ENCODE measurements around the gene SNAI1.
A peak's percentile ranks its signal among the peaks of the same experiment; 100 is the strongest.
"Not testable (repeated sequence)": the region's sequence is repeated elsewhere in the genome, so short reads cannot be mapped to it uniquely, and the experiment has no call there.

SNAI1 gene

DNA sequence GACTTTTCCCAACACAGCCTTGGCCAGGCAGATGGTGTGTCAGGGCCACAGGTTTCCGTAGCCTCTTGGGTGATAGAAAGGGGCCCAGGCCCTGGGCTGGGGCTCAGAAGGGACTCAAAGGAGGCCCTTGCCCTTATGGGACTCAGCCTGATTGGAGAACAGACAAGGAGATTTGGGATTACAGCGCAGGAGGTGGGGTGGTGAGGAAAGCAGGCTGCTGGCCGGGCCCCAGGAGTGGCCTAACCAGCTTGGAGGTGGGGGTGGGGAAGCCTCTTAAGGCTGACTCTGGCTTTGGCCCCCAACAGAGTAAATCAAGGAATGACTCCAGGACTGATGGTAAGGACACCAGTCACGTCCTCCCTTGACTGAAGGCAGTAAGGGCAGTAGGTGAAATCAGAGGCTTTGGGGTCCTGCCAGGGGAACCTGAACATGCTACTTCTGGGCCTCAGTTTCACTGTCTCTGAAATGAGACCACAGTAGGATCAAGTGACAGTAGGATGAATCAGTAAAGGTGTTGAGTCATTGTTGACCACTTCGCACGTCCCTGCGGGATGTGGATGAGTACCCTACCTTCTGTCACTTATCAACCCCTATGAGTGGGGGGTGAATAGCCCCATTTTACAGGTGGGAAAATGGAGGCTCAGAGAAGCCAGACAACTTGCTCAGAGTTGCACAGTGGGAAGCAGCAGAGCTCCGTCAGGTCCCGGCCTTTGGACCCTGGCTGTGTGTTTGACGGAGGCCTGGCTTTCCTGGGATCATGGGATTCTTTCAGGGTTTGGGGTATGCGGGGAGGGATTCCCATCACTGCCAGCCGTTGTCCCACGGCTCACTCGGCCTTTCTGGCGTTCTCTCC is 4.5 kb downstream of the SNAI1 start:
- DNase-seq, result no peak

- DNase-seq, result no peak
Measured at GRCh38 chr20:49987868-49988690, 5.3 kb downstream of the SNAI1 start.

GRCh38 chr20:49989234-49990065 is 6.7 kb downstream of the SNAI1 start:
- no peak for DNase-seq

DNA sequence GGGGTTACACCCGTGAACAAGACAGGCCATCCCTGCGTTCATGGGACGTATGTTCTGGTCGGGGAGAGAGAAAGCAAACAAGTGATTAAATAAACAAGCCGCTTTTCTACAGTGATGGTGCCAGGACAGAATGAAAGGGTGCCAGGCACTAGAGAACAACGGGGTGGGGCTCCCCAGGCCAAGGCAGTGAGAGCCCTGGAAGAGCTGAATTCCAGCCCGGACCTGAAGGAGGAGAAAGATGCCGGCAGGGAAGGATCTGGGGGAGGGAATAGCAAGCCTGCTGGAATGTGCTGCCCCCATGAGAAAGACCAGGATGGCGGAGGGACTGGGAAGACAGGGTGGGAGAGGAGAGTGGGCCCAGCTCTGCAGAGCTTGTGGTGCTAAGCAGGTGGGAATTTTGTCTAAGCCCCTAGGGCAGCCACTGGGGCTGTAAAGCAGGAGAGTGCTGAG is 7.5 kb downstream of the SNAI1 start:
- no peak for DNase-seq

DNA sequence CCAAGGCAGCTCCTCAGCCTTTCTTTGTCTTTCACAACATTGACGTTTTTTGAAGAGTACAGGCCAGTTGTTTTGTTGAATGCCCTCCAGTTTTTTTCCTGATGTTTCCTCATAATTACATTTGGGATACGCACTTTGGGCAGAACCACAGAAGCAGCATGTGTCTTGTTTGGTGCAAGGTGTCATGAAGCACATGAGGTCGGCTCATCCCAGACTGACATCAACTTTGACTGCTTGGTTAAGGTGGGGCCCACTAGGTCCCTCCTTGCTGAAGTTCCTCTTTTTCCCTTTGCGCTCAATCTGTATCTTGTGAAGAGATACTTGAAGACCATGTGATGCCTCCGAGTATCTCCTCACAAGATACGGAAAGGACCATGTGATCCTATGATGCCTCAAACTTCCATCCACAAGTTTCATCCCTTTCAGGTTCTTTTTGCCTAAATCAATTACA is 10.5 kb downstream of the SNAI1 start:
- DNase-seq, result no peak

- no peak for DNase-seq
Measured at GRCh38 chr20:49995586-49995985, 12.8 kb downstream of the SNAI1 start.

- DNase-seq, result not testable (repeated sequence)
Measured at GRCh38 chr20:49998478-49999188, 15.9 kb downstream of the SNAI1 start.

- DNase-seq, result no peak
Measured at GRCh38 chr20:49999329-49999728, 16.5 kb downstream of the SNAI1 start.

- DNase-seq, result not testable (repeated sequence)
Measured at GRCh38 chr20:50000548-50001222, 17.9 kb downstream of the SNAI1 start.

DNA sequence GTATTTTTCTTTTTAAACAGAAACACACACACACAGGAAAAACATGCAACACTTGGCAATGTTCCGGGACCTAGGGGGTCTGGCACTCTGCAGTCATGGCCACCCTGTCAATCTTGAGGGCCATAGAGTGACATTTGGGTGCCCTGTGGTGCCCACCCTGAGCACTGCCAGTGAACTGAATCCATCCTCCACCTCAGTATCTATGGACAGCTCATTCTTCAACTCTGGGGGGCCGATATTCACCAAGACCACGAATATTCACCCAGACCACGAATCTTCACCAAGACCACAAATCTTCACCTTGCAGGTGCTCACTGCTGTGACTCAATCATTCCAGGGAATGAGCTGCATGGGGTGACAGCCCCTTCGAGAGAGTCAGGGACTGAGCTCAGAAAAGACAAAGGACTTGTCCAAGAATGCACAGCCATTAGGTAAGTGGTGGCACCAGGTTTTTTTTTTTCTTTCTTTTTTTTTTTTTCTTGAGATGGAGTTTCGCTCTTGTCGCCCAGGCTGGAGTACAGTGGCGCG is 19.1 kb downstream of the SNAI1 start:
- DNase-seq, result no peak

- no peak for DNase-seq
Measured at GRCh38 chr20:50003253-50003656, 20.5 kb downstream of the SNAI1 start.

- no peak for DNase-seq
Measured at GRCh38 chr20:50004229-50004628, 21.4 kb downstream of the SNAI1 start.

DNA sequence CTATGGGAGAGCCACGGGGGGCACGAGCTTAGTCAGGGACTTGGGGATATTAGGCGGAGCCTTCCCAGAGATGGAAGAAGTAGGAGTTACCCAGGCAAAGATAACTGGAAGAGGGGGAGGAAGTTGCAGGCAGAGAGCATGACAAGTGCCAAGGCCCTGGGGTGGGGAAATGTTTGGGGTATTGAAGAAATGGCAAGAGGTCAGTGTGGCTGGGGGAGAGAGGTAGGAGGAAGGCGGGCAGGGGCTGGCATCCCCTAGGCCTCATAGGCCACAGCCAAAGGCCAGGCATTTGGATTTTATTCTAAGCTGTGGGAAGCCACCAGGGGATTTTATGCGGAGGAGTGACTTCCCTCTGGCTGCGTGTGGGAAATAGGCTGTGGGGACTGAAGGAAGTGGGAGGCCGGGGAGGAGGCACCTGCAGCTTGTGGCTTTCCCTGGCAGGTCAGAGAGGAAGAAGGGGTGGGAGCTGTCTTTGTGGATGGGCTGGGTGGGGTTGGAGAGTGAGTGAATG is 22.7 kb downstream of the SNAI1 start:
- DNase-seq, result no peak

GRCh38 chr20:50007369-50007768 is 24.6 kb downstream of the SNAI1 start:
- DNase-seq, result no peak

GRCh38 chr20:50008007-50008406 is 25.2 kb downstream of the SNAI1 start:
- DNase-seq, result no peak

GRCh38 chr20:50009521-50010454 is 27.0 kb downstream of the SNAI1 start:
- DNase-seq, result no peak

DNA sequence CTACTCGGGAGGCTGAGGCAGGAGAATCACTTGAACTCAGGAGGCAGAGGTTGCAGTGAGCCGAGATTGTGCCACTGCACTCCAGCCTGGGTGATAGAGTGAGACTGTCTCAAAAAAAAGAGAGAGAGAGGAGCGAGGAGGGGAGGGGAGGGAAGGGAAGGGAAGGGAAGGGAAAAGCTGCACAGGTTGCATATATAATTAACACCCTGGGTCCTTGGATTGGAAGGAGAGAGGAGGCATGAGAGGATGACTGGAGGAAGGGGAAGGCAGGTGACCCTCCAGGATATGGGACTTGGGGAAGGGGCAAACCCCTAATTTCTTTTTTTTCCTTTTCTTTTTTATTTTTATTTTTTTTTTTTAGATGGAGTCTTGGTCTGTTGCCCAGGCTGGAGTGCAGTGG is 28.8 kb downstream of the SNAI1 start:
- DNase-seq, result not testable (repeated sequence)

- DNase-seq, result peak; percentile 7
Measured at GRCh38 chr20:50012282-50013263, 29.8 kb downstream of the SNAI1 start.

DNA sequence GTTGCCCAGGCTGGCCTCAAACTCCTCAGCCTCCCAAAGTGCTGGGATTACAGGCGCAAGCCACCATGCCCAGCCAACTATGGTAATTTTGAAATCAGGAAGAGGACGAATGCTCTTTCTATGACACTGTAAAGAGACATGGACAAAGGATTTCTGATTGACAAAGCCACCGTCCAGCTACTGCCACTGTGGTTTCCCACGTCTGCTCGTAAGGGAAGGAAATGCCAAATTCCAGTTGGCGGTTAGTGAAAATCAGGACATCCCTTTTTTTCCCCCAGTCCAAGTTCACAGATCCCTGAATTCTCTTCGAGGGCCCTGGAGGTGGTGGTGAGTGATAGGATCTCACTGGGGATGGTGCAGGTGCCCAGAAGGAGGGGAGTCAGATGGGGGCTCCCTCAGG is 31.2 kb downstream of the SNAI1 start:
- DNase-seq, result no peak
